ENCODE results near the gene MPO. TPM values are rescaled to one million over a fixed set of nuclear protein-coding genes. Genes with fewer than 3 reads are reported as not detected.
A peak's percentile ranks its signal among the peaks of the same experiment; 100 is the strongest.

MPO gene
- total and polyA plus RNA-seq, 4 donors: 0.14 to 221 (median 0.52) TPM

DNA sequence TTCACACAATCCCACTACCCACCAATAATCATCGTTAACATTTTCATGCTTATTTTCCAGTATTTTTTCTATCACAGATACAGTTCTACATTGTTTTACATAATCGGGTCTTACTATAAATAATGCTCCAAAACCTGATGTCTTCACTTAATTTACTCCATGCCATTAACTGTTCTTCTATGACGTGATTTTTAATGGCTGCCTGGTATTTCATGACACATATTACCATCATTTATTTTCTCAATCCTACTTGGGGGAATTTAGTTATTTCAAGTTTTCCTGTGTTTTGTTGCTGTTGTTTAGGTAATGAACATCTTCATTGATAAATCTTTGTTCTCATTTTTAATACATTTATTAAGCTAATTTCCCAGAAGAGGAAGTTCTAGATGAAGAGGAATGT, 27.7 kb downstream of the MPO start (continued):
- TF ChIP-seq, protein P1, sequence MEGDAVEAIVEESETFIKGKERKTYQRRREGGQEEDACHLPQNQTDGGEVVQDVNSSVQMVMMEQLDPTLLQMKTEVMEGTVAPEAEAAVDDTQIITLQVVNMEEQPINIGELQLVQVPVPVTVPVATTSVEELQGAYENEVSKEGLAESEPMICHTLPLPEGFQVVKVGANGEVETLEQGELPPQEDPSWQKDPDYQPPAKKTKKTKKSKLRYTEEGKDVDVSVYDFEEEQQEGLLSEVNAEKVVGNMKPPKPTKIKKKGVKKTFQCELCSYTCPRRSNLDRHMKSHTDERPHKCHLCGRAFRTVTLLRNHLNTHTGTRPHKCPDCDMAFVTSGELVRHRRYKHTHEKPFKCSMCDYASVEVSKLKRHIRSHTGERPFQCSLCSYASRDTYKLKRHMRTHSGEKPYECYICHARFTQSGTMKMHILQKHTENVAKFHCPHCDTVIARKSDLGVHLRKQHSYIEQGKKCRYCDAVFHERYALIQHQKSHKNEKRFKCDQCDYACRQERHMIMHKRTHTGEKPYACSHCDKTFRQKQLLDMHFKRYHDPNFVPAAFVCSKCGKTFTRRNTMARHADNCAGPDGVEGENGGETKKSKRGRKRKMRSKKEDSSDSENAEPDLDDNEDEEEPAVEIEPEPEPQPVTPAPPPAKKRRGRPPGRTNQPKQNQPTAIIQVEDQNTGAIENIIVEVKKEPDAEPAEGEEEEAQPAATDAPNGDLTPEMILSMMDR (IDR thresholded peaks at IDR 0.05; ENCODE audit: low read depth, low read length, missing input control): no peak
- no peak for TF ChIP-seq HNF4A (conservative IDR thresholded peaks at IDR 0.05)
- no peak for TF ChIP-seq JUND (IDR thresholded peaks at IDR 0.05)

DNA sequence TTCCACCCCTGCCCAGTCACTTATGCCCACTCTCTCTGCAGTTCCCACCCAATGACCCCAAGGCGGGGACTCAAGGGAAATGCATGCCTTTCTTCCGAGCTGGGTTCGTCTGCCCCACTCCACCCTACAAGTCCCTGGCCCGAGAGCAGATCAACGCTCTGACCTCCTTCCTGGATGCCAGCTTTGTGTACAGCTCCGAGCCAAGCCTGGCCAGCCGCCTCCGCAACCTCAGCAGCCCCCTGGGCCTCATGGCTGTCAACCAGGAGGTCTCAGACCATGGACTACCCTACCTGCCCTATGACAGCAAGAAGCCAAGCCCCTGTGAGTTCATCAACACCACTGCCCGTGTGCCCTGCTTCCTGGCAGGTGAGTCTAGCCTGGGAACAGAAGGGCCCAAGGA, 28.6 kb downstream of the MPO start:
- TF ChIP-seq, protein P2, sequence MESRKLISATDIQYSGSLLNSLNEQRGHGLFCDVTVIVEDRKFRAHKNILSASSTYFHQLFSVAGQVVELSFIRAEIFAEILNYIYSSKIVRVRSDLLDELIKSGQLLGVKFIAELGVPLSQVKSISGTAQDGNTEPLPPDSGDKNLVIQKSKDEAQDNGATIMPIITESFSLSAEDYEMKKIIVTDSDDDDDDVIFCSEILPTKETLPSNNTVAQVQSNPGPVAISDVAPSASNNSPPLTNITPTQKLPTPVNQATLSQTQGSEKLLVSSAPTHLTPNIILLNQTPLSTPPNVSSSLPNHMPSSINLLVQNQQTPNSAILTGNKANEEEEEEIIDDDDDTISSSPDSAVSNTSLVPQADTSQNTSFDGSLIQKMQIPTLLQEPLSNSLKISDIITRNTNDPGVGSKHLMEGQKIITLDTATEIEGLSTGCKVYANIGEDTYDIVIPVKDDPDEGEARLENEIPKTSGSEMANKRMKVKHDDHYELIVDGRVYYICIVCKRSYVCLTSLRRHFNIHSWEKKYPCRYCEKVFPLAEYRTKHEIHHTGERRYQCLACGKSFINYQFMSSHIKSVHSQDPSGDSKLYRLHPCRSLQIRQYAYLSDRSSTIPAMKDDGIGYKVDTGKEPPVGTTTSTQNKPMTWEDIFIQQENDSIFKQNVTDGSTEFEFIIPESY (IDR thresholded peaks at IDR 0.05): no peak
- no peak for TF ChIP-seq GABPA (IDR thresholded peaks at IDR 0.05 in 1 of 2, conservative IDR thresholded peaks at IDR 0.05 in 1 of 2)
- TF ChIP-seq RAD21 (IDR thresholded peaks at IDR 0.05): no peak
- no peak for TF ChIP-seq RXRA (IDR thresholded peaks at IDR 0.05)
- no peak for TF ChIP-seq EGR1 (IDR thresholded peaks at IDR 0.05; ENCODE audit: low read depth in 2 of 2)
- TF ChIP-seq, protein P3, sequence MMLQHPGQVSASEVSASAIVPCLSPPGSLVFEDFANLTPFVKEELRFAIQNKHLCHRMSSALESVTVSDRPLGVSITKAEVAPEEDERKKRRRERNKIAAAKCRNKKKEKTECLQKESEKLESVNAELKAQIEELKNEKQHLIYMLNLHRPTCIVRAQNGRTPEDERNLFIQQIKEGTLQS (IDR thresholded peaks at IDR 0.05): no peak
- TF ChIP-seq NR2F2 (IDR thresholded peaks at IDR 0.05): no peak
- TF ChIP-seq, protein P4, sequence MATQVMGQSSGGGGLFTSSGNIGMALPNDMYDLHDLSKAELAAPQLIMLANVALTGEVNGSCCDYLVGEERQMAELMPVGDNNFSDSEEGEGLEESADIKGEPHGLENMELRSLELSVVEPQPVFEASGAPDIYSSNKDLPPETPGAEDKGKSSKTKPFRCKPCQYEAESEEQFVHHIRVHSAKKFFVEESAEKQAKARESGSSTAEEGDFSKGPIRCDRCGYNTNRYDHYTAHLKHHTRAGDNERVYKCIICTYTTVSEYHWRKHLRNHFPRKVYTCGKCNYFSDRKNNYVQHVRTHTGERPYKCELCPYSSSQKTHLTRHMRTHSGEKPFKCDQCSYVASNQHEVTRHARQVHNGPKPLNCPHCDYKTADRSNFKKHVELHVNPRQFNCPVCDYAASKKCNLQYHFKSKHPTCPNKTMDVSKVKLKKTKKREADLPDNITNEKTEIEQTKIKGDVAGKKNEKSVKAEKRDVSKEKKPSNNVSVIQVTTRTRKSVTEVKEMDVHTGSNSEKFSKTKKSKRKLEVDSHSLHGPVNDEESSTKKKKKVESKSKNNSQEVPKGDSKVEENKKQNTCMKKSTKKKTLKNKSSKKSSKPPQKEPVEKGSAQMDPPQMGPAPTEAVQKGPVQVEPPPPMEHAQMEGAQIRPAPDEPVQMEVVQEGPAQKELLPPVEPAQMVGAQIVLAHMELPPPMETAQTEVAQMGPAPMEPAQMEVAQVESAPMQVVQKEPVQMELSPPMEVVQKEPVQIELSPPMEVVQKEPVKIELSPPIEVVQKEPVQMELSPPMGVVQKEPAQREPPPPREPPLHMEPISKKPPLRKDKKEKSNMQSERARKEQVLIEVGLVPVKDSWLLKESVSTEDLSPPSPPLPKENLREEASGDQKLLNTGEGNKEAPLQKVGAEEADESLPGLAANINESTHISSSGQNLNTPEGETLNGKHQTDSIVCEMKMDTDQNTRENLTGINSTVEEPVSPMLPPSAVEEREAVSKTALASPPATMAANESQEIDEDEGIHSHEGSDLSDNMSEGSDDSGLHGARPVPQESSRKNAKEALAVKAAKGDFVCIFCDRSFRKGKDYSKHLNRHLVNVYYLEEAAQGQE (IDR thresholded peaks at IDR 0.05): no peak
- TF ChIP-seq JUND (IDR thresholded peaks at IDR 0.05): no peak
- TF ChIP-seq TAF1 (conservative IDR thresholded peaks at IDR 0.05): no peak
- TF ChIP-seq, protein P5, sequence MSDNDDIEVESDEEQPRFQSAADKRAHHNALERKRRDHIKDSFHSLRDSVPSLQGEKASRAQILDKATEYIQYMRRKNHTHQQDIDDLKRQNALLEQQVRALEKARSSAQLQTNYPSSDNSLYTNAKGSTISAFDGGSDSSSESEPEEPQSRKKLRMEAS (IDR thresholded peaks at IDR 0.05): no peak

More for the DNA sequence above, 28.6 kb downstream of the MPO start:
- Histone ChIP-seq H3K36me3 (ENCODE audit: control insufficient read depth in 4 of 4, insufficient read depth in 3 of 4, low read depth in 1 of 4, low read length in 3 of 4) (no peaks in the 10 kb centered on the region), H3K27me3 (ENCODE audit: control insufficient read depth in 4 of 4, insufficient read depth in 4 of 4, low read length in 3 of 4) (peaks cover 0 to 6% (median under 1%) of the 10 kb centered on the region in 4 donors), H3K27ac (ENCODE audit: low read depth in 1 of 2, low read length in 2 of 2) (no peak overlapping the region), H3K9ac (ENCODE audit: low read depth in 1 of 2, low read length in 2 of 2) (no peak overlapping the region), H3K4me3 (ENCODE audit: low read depth in 1 of 3, low read length in 3 of 3) (no peak overlapping the region), H3K9me3 (ENCODE audit: control insufficient read depth in 4 of 4, low read length in 3 of 4) (no peaks in the 10 kb centered on the region), H3K4me1 (ENCODE audit: control insufficient read depth in 4 of 4, insufficient read depth in 4 of 4, low read length in 3 of 4) (peaks cover 0 to 19% (median 10%) of the 10 kb centered on the region in 4 donors)
- peak; percentile 24 for DNase-seq (ENCODE audit: low spot score)
- 78% methylated on average over 9 of the region's 9 CpGs for WGBS

All from liver (tissue), 9 donors.